Measurements from ENCODE around the gene CATSPER3.

The CATSPER3 gene

DNA sequence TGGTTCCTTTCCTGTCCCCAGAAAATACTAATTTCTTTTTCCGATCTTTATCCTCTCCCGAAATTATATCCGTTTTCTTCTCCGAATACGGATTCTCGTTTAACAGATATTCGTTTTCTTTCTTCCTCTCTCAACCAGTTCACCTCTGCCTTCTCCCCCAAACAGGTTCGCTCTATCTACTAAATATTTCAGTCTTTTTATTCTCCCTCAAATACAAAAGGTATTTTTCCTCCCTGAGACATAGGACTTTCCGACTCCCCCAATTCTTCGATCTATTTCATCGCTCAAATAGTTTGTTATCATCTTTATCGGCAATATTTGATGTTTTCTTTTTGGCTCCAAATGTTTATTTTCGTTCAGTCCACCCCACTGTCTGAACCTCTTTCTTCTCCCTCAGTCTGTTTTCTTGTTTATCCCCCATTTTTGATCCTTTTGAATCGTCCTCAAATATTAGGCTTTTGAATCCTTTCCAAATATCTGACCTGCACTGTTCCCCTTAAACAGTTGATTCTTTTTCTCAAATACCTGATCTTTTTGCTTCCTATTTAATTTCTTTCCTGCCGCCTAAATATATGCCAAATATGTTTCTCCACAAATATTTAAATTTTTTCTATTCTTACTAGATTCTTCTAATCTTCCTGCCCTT is 61.9 kb downstream of the CATSPER3 start:
- DNase-seq (ENCODE audit: low read depth in 2 of 2), result no peak

DNA sequence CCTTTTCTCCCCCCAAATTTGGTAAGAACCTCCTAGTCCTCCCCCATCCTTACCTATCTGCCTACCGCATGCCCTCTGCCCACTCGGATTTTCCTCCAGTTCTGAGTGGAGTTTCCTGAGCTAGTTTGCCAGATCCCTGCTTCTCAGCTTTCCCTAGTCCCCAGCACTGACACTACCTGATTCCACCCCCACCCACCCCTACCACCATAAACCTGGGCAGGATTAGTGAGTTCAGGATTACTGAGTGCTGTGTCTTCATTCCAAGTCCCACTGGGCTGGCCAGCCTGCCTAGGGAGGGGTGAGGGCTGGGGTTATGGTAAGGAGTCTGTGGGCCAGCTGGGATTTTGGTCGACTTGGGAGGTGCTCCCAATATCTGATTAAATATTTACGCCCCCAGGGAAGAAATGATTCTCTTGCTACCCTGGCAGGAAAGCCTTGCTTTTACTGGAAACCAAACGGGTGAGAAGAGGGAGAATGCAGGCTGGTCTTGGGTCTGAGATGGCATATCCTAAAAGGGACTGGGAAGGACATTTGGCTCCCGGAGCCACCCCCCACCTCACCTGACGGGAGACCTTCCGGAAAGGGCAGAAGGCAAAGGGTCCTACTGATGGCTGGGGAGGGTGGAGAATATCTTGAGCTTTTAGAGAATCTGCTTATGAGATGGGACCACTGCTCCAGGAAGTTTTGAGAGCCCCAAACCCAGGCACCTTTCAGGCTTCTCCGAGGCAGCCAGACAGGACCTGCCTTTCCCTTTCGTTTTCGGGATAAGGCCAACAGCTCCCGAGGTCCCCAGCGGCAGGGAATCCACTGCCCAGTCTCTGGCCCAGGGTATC is 62.6 kb downstream of the CATSPER3 start:
- DNase-seq (ENCODE audit: low read depth in 2 of 2), result no peak

DNA sequence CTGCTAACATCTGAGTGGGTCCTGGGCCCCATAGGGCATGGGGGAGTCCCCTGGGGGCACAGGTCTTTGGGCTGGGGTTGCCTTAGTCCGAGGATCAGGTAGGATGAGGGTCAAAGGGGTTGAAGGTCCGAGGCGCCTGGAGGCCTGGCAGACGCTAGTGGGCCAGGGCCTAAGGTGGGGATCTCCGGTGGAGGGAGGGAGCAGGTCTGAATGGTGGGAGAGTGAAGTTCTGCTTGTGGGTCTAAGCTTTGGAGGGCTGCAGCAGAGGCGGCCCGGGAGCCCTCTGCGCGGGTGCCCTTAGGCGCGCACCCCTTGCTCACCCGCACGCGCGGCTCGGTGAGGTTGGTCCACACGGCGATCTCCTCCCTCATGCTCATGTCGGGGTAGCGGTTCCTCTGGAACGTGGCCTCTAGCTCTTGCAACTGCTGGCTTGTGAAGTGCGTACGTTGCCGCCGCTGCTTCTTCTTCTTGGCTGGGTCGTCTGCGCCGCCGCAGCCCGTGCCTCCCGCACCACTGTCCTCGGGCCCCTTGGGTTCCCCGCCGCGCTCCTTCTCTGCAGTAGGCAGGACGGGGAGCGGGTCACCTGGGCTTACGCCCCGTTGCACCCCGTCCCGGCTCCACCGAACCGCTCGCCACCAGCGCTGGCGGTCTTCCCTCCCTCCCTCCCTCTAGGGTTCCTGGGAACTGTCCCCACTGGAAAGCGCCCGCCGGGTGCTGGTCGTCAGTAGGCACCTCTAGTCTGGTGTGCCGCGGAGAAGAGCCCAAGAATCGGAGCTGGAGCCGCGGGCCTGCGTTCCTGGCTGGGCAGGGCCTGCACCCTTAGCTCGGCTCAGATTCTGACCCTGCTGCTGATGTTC is 63.5 kb downstream of the CATSPER3 start:
- DNase-seq (ENCODE audit: low read depth in 2 of 2), result no peak

DNA sequence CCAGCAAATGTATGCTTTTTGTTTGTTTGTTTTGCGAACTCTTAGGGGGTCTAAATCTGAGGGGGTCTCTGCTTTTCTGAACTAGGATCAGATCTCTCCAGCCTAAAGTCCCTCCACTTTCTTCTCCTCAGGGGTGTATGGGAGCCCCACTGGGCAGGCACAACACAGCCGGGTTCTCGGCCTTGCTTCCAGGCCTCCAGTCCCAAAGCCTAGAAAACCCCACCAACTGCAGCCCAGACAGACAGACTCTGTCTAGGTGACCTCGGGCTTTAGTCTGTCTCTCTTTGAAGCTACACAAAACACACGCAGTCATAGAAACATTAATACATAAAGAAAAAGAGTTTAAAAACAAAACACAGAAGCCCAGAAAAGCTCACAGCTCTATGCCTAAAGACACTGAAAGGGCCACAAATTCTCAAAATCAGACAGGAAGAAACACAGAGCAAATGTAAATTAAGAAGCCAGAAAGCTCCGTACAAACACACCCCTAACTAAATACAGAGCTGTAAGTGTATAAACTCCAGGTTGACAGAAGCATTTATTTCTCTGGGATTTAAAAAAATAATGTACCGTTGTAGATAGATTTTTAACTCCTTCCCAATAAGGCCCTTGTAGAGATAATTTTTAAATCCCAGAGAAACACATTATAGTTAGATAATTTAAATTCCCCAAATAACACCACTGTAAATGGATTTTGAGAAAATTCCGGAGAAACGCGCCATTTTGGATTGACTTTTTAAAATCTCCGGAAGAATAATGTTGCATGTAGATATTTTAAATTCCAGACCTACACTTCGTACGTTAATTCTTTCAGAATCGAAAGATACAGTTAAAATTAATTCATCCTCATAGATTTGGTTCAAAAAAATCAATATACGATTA is 64.3 kb downstream of the CATSPER3 start:
- DNase-seq (ENCODE audit: low read depth in 2 of 2), result no peak

DNA sequence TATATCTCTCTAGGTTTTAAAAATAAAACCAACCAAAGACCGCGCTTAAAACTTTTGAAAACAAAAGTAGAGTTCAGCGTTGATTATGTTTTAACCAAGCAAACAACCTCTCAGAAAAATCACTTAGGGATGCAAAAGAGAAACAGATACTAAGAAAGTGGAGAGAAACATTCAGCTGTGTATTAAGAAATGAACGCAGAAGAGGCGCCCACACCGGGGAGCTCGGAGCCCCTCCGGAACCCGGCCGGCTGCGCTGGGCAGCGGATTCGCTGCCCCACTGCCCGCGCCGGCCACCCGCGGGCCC is 64.9 kb downstream of the CATSPER3 start:
- no peak for DNase-seq (ENCODE audit: low read depth in 2 of 2)

DNA sequence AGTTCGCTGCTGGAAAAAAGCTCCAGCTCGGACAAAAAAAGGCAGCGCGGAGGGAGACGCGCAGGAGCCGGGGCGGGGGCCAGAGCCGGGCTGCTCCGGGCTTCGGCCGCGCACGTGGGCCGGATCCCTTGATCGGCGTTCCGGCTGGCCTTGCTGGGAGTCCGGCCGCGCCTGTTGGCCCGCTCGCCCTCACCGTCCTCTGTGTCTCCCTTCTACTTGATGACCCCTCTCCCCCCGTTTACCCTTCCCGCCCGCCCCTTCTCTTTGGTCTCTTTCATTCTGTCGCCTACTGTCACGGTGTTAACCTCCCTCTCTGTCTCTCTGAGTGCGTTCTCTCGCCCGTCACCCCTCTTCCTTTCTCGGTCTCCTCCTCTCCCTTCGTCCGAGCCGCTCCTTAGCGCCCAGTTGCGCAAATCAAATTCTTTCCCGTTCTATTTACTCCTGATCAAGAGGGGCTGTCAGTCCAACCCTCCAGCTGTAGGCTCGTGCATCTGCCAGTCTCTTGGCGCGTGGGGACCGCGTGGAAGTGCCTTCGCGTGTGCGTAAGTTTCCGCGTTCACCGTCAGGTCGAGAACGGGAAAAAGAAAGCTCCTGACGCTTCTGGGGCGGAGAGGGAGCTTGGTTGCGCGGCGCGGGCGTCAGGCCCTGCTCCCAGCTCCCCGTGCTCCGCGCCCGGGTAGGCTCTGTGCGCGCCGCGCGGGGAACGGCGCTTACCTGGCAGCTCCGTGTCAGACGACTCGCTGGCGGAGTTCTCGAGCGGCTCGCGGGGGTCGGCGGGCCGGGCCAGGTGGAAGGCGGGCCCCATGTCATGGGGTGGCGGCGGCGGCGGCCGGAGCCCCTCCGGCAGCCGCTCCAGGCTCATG is 65.5 kb downstream of the CATSPER3 start:
- no peak for DNase-seq (ENCODE audit: low read depth in 2 of 2)

DNA sequence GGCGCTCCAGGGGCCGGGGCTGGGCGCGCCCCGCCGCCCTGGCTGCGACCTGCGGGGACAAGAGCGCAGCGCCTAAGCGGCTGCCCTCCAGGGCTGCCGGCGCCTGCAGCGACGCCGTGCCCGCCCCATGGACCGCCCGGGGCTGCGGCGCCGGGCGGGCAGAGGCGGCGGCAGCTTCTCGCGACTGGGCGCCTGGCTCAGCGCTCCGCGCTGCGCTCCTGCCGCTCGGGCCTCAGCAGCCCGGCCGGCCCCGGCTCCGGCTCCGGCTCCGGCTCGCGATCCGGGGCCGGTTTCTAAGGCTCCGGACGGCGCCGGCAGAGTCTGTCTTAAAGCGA is 66.2 kb downstream of the CATSPER3 start, which contains the start of gene PITX1:
PITX1 (minus strand) TSS at position 328 of the 335 bp plus-strand sequence. CDS start 347 bp downstream, outside the sequence.
- no peak for DNase-seq (ENCODE audit: low read depth in 2 of 2)

DNA sequence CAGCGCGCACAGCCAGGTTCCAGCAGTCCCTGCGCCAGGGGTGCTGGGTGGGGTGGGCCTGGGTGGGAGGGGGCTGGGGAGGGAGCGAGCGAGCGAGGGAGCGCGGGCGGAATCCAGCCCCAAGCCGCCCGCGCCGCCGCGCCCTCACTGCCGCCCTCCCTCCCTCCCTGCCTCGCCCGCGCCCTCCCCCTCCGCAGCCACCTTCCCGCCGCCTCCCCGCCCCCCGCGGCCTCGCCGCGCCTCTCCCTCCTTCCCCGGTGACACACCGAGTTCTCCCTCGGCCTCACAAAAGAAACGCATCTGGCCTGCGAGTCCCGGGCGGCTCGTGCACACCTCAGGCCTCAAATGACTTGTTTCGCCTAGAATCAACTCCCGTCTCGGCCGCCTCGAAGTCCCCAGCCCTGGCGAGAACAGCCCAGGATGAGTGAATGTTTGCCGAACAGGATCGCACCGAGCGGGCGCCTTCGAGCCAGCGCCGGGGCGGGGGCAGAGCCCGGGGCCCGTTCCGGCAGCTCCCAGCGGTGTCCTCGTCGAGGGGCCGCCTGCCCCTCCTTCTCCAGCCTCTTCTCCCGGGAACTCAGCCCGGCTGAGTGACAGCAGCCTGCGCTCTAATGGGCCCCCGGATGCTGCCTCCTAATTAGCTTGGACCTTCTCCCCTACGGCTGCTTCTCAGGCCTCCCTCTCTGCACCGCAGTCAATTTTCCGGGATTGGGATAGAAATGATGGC is 66.7 kb downstream of the CATSPER3 start:
- peak in 1 of 2 donors; percentile 11 for DNase-seq (ENCODE audit: low read depth in 2 of 2)

DNA sequence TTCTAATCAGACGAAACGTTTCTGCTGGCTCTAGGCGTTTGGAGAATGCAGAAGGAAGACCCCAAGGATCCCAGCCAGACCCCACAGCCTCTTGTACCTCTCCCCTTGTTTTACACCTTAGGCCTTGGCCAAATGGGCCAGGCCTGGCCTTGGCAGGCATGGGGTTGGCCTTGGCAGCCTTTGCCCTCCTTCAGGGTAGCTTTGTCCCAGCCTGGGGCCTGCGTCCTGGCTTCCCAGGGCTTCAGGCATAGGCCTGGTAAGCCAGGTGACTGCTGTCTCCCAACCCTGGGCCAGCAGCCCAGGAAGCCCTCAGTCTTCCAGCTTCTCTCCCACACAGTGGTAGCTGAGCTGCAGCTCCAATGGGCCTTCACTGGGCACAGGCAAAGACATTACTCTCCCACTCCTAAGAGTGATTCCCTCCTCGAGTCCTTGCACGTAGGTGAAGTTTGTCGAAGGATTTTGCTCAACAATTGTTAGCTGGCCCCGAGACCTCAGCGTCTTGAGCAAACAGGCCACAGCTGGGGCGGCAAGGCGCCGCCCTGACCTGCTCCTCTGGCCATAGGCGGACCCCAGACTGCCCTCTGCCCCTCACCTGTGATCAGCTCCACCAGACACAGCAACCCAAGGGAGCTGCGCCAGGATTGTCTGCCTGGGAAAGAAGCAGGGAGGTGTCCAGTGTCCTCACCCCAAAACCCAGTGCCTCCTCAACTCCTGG is 67.4 kb downstream of the CATSPER3 start:
- no peak for DNase-seq (ENCODE audit: low read depth in 2 of 2)

DNA sequence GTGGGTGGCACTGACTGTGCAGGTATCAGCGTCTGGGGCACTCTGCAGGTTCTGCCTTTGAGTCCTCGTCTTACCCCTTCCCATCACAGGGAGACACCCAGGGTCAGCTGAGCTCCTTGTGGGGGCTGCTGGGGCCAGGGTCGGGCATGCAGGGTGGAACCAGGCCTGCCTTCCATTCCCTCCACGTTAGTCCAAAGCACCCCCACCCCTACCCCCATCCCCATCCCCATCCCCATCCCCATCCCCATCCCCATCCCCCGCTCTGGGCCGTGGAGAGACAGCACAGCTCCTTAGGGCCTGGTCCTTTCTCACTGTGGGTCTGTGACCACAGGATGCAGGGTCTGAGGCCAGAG is 67.9 kb downstream of the CATSPER3 start:
- DNase-seq (ENCODE audit: low read depth in 2 of 2), result no peak

DNA sequence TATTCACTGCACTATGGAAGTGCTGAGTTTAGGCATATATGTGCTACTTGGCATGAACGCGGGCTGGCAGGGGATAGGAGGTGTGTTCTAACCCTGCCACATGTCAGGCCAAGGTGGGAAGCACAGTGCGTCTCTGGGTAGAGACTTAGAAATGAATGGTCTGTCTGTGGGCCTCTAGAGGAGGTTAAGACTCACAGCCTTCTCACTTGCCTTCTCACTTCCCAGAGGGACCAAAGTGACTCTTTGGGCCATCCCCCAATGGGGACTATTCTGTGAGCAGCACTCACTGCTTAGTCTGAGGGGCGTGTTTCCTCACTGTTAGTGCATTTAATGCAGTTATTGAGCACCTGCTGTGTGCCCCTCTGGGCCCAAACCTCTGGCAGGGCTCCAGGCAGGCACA is 68.7 kb downstream of the CATSPER3 start:
- DNase-seq (ENCODE audit: low read depth in 2 of 2), result no peak

DNA sequence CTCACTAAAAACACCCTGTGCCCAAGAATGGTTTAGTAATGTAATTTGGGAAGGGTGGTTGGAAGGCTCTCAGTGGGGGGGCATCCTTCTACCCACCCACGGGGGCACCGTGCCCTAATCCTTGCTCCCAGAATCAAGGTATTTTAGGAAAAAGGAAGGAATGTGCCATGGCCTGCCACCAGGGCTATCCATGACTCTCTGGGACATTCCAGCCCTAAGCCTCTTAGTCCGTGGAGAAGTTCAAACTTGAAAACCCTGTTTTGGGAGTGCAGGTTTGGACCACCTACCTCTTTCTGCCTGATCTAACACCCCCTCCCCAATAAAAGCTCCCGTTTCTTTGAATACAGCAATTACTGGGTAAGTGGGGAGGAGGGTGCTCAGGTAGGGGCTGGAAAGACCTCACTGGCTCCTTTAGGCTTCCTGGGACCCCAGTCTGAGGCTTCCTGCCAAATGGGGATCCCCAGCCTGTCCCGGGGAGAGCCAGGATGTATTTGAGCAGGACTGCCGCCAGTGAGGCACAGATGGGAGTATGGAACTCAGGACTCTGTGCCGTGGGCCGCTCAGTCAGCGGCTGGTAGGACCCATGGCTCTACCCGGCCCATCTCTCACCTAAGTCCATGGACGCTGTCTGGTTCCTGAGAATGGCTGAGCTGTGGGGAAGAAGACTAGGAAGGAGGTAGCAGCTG is 70.0 kb downstream of the CATSPER3 start:
- no peak for DNase-seq (ENCODE audit: low read depth in 2 of 2)

DNA sequence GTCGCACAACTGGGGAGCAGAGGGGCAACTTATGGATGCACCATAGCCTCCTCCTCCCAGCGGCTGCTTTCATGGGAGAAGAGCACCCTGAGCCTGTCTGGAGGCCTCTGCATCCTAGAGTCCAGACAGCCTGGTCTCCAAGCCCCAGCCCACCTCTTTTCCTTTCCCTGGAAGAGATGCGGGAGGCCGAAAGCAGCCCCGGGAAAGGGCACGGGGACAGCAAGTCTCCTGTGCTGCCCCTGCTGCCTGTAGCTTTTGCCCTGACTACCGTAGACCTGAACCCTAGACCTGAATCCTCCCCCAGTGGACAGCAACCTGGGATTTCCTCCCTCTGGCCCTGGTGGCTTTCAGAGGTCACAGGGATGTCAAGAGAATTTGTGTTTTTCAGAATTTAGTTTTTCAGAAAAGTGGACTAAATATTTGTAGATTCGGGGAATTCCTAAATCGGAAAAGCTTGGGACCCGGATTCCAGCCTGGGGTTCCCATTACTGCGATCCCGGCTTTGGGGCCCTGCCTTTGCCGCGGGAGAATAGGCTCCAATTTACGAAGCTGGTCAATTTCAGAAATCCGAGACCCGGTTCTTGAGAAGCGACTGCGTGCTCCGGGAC is 70.6 kb downstream of the CATSPER3 start:
- no peak for DNase-seq (ENCODE audit: low read depth in 2 of 2)

DNA sequence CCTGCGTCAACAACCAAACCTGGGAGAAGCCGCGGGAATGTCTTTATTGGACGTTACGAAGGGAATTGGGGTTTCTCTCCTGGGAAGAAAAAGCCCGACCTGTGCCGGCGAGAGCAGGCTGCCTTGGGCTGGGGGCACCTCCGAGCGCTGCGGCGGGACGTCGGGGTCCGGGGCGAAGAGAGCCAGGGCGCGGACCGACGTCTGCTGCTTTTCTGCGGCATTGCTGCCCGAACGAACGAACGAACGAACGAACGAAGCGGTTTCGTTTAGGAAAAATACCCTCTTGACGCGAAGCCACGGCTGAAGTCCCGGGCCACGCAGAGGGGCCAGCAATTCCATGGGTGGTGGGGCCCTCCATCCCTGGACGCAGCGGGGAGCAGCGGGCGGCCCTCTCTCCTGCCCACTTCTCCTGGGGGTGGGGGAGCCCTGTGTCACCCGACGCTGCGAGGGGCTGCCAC is 71.1 kb downstream of the CATSPER3 start:
- no peak for DNase-seq (ENCODE audit: low read depth in 2 of 2)

DNA sequence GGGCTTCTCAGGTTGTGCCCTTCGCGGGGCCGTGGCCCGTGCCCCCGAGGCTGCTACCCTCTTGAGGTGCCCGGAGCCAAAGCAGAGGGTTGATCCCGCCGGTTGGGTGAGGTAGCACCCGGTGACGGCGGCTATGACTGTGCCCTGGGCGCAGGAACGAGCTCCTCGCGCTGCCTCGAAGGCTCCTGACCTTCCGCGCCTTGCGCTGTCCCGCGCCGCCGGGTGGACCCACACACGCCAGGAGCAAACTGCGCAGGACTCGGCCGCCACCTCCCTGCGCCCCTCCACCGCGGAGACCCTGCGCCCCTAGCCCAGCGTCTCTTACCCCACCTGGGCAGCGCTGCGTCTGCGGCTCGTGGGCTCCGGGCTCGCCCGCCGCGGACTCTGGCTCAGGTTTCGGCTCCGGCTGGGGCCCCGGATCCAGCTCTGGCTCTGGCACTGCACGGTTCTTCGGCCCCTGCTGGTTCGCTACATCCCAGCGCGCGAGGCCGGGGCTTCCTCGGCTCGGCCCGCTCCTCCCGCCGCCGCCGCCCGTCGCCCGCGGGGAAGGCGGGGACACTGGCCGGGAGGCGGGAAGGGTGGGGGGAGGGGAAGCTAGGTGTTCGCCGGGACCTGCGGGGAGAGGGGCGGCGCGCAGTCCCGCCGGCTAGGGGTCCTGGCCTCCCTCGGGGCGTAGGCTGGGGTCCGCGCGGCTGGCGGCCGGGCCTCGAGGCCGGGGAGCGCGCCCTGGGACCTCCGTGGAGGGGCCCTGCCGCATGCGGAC is 71.7 kb downstream of the CATSPER3 start:
- no peak for DNase-seq (ENCODE audit: low read depth in 2 of 2)

DNA sequence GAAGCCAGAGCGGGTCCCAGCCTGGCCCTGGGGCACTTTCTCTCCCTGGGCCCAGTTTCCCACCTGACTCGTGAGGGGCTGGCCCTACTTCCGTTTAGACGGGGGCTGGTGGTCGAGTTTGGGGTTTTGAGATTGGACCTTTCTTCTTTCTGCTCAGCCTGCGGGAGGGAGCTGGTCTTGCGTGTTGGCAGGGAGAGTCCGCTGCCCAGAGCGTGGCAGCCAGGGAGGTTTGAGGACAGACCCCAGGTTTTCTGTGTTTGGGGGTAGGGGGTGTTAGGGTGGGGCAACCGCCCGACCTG is 72.3 kb downstream of the CATSPER3 start:
- DNase-seq (ENCODE audit: low read depth in 2 of 2), result no peak

DNA sequence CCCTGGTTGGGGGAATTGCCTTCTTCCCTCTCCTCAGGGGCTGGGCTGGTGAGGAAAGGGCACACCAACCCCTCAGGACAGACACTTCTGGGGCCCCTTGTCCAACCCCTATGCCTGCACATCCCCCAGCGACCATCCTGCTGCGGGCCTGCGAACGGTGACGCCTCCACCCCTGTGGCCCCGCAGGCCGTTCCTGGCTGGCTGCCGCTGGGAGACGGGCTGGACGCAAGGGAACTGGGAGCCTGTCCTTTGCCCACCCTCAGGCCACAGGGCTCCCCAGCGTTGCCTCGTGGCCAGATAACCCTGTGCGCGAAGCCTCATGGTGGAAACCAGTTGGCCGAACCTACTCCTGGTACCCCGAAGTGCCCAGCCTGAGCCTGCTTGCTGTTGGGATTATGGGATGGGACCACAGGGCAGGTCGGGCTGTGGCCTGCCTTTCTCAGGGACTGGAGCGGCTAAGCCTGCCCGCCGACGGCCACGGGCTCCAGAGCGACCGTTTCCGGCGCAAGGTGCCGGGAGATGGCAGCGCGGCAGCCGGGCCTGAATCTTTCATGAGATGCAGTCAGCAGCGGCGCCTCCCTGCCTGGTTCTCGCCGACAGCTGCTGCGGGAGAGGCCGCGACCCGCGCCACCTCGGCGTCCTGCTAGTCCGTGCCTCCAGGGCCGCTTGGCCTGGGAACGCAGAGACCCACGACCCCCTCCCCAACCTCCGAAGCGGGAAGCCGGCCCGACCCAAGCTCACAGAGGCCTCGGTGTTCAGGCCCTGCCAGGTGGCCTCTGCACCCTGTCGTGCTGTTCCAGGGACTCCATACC is 72.8 kb downstream of the CATSPER3 start:
- no peak for DNase-seq (ENCODE audit: low read depth in 2 of 2)
